IMR-90 (cell line): ENCODE results near the gene PSD. TPM values are rescaled to one million over a fixed set of nuclear protein-coding genes. Genes with fewer than 3 reads are reported as not detected.

Experiments used
- ATAC-seq: fragments of 200-7000 bp; cut with Tn5 transposase; 2 replicates; pipeline ENCODE4 v1.9.1; 2020; ENCODE audit warnings: low read depth, mild to moderate bottlenecking, moderate library complexity
- BruUV-seq: library from RNA; stranded (reverse); fragments of 400-500 nt; replicated peaks from 2 replicates; lab custom pipeline; 2021; lab: Mats Ljungman, UMichigan
- CTCF ChIA-PET: fragments of 300-600 bp; formaldehyde crosslinking; extraction: SDS; loops from one replicate; lab custom pipeline; 2021; ENCODE audit warnings: antibody characterized with exemption; lab: Yijun Ruan, JAX
- POLR2A ChIA-PET: fragments of 300-600 bp; sonication (Branson Sonifier 250); formaldehyde crosslinking; loops from one replicate; lab custom pipeline; 2022; ENCODE audit warnings: antibody characterized with exemption; ENCODE audit not compliant: unreplicated experiment; lab: Charles Lee
- DNase-seq: peaks from one replicate; pipeline ENCODE4 v3.0.0; 2013
- H2AFZ ChIP-seq: replicated peaks from 2 replicates; pipeline ENCODE3; 2013; ENCODE audit warnings: low read length, mild to moderate bottlenecking; ENCODE audit not compliant: poor library complexity
- H2AK5ac ChIP-seq: 2 replicates; pipeline ENCODE4 v1.6.1; 2013; ENCODE audit warnings: low read depth, low read length, inconsistent platforms
- H2AK9ac ChIP-seq: replicated peaks from 2 replicates; pipeline ENCODE3; 2013; ENCODE audit warnings: mild to moderate bottlenecking, low read depth, low read length, moderate library complexity; ENCODE audit not compliant: poor library complexity
- H2BK120ac ChIP-seq: 2 replicates; pipeline ENCODE4 v1.6.1; 2013; ENCODE audit warnings: low read depth, low read length, inconsistent platforms
- H2BK15ac ChIP-seq: 3 replicates; pipeline ENCODE4 v1.6.1; 2013; ENCODE audit warnings: low read depth, low read length, inconsistent platforms
- H2BK20ac ChIP-seq: 2 replicates; pipeline ENCODE4 v1.6.1; 2013; ENCODE audit warnings: low read depth, mild to moderate bottlenecking, inconsistent platforms, low read length, moderate library complexity
- H2BK5ac ChIP-seq: 2 replicates; pipeline ENCODE4 v1.6.1; 2013; ENCODE audit warnings: mild to moderate bottlenecking, low read depth, low read length, inconsistent platforms; ENCODE audit not compliant: poor library complexity, severe bottlenecking
- H3K14ac ChIP-seq: replicated peaks from 2 replicates; pipeline ENCODE4 v1.6.1; 2013; ENCODE audit warnings: low read depth, low read length, inconsistent platforms
- H3K18ac ChIP-seq: 2 replicates; pipeline ENCODE4 v1.6.1; 2013; ENCODE audit warnings: low read depth, low read length, control low read depth
- H3K23ac ChIP-seq: 2 replicates; pipeline ENCODE4 v1.6.1; 2013; ENCODE audit warnings: low read depth, low read length, inconsistent platforms
- H3K27ac ChIP-seq: 2 replicates; pipeline ENCODE4 v1.5.1; 2013; ENCODE audit warnings: mild to moderate bottlenecking, control low read depth, low read length; ENCODE audit not compliant: insufficient read depth
- H3K27me3 ChIP-seq: 2 replicates; pipeline ENCODE4 v1.6.1; 2013; ENCODE audit warnings: low read length; ENCODE audit not compliant: control insufficient read depth, insufficient read depth
- H3K36me3 ChIP-seq: 2 replicates; pipeline ENCODE4 v1.6.1; 2013; ENCODE audit warnings: low read length, mixed read lengths; ENCODE audit not compliant: control insufficient read depth, insufficient read depth
- H3K4ac ChIP-seq: 2 replicates; pipeline ENCODE4 v1.6.1; 2013; ENCODE audit warnings: low read depth, low read length, inconsistent platforms
- H3K4me1 ChIP-seq: 2 replicates; pipeline ENCODE4 v1.6.1; 2013; ENCODE audit warnings: low read length, mixed read lengths; ENCODE audit not compliant: control insufficient read depth, insufficient read depth
- H3K4me2 ChIP-seq: 2 replicates; pipeline ENCODE4 v1.6.1; 2013; ENCODE audit warnings: low read depth, mild to moderate bottlenecking, control low read depth, low read length, moderate library complexity
- H3K4me3 ChIP-seq: 2 replicates; pipeline ENCODE4 v1.5.1; 2013; ENCODE audit warnings: low read depth, mild to moderate bottlenecking, control low read depth, low read length, moderate library complexity; ENCODE audit not compliant: insufficient read depth
- H3K56ac ChIP-seq: 2 replicates; pipeline ENCODE4 v1.6.1; 2013; ENCODE audit warnings: low read length, inconsistent platforms; ENCODE audit not compliant: insufficient read depth; ENCODE audit errors: extremely low read depth
- H3K79me1 ChIP-seq, 2 experiments: 2 replicates each; pipeline ENCODE4 v1.6.1; 2013; ENCODE audit warnings: low read length in 2 of 2, inconsistent platforms in 1 of 2, low read depth in 1 of 2
- H3K9ac ChIP-seq: 2 replicates; pipeline ENCODE4 v1.6.1; 2013; ENCODE audit warnings: low read depth, low read length, control low read depth
- H3K9me1 ChIP-seq: 2 replicates; pipeline ENCODE4 v1.6.1; 2013; ENCODE audit warnings: low read length, inconsistent platforms; ENCODE audit not compliant: insufficient read depth
- H3K9me3 ChIP-seq: 2 replicates; pipeline ENCODE4 v1.6.1; 2013; ENCODE audit warnings: low read length; ENCODE audit not compliant: control insufficient read depth, insufficient read depth
- H4K20me1 ChIP-seq: 2 replicates; pipeline ENCODE4 v1.6.1; 2013; ENCODE audit warnings: low read length, inconsistent platforms; ENCODE audit not compliant: insufficient read depth
- H4K5ac ChIP-seq: 2 replicates; pipeline ENCODE4 v1.6.1; 2013; ENCODE audit warnings: mild to moderate bottlenecking, low read depth, low read length, control low read depth
- H4K8ac ChIP-seq, 2 experiments: 2 replicates each; pipeline ENCODE4 v1.6.1; 2013; ENCODE audit warnings: low read depth in 2 of 2, low read length in 2 of 2, control low read depth in 1 of 2, inconsistent platforms in 1 of 2
- H4K91ac ChIP-seq: 2 replicates; pipeline ENCODE4 v1.6.1; 2013; ENCODE audit warnings: low read depth, low read length, inconsistent platforms; ENCODE audit not compliant: insufficient read depth
- CEBPB ChIP-seq: IDR thresholded peaks from 2 replicates; pipeline ENCODE4 v1.6.1; 2012; ENCODE audit warnings: low read depth, low read length, improper control_type of control experiment
- MAZ ChIP-seq: IDR thresholded peaks from 2 replicates; pipeline ENCODE4 v1.6.1; 2012; ENCODE audit warnings: low read depth, mild to moderate bottlenecking, low read length, improper control_type of control experiment, moderate library complexity, borderline replicate concordance
- MXI1 ChIP-seq: IDR thresholded peaks from 2 replicates; pipeline ENCODE4 v1.6.1; 2012; ENCODE audit warnings: low read depth, mild to moderate bottlenecking, low read length, moderate library complexity, borderline replicate concordance
- NFE2L2 ChIP-seq: fragments of 150-350 bp; IDR thresholded peaks from 2 replicates; pipeline ENCODE4 v1.6.1; 2016; ENCODE audit warnings: low read depth, mild to moderate bottlenecking, low read length
- RCOR1 ChIP-seq: IDR thresholded peaks from 2 replicates; pipeline ENCODE4 v1.6.1; 2012; ENCODE audit warnings: mild to moderate bottlenecking, low read length, improper control_type of control experiment; ENCODE audit not compliant: insufficient replicate concordance
- RFX5 ChIP-seq: IDR thresholded peaks from 2 replicates; pipeline ENCODE4 v1.8.0; 2012; ENCODE audit warnings: low read depth, mild to moderate bottlenecking, low read length, moderate library complexity
- WGBS, 2 experiments: methylation state at CpG; one replicate each; pipeline versions ENCODE4 v1.1.5 to v1.1.7; 2013; ENCODE audit warnings: missing lambda C conversion rate in 2 of 2; ENCODE audit not compliant: insufficient read length in 1 of 2; ENCODE audit errors: extremely low coverage in 2 of 2; 5-methylcytosine and 5-hydroxymethylcytosine counted together
- dilution Hi-C: fragments of 300-500 bp; cut with HindIII; formaldehyde crosslinking; loops from one replicate; pipeline ENCODE4 v1.14.3; 2018; ENCODE audit warnings: low sequenced_read_pairs; ENCODE audit not compliant: unreplicated experiment
- in situ Hi-C: fragments of 300-500 bp; cut with MboI; formaldehyde crosslinking; loops from 3 replicates; pipeline ENCODE4 v1.14.3; 2019; ENCODE audit warnings: low sequenced_read_pairs, inconsistent platforms, mixed read lengths
- intact Hi-C: fragments of 100-400 bp; cut with micrococcal nuclease; formaldehyde crosslinking; loops from 2 replicates; pipeline ENCODE4 v1.10.0; 2022
- polyA plus RNA-seq, 3 experiments: library from polyadenylated mRNA; depleted of rRNA; stranded (reverse); fragments of >200 nt; gene quantifications; 2 replicates each; pipeline ENCODE4 v1.2.3, GENCODE V29; 2012; ENCODE audit warnings: low replicate concordance in 1 of 3
- total RNA-seq: library from RNA; depleted of rRNA; stranded (reverse); fragments of >200 nt; gene quantifications from 2 replicates; pipeline ENCODE4 v1.2.3, GENCODE V29; 2012
- TF ChIP-seq, protein P1 (sequence below): conservative IDR thresholded peaks from 2 replicates; pipeline ENCODE4 v1.5.1; 2012; ENCODE audit warnings: mild to moderate bottlenecking, low read depth, low read length, improper control_type of control experiment

Gene PSD
- total and polyA plus RNA-seq, 2 of the 4 experiments (the other 2 are of a cell fraction): 2.0 to 4.4 TPM

DNA sequence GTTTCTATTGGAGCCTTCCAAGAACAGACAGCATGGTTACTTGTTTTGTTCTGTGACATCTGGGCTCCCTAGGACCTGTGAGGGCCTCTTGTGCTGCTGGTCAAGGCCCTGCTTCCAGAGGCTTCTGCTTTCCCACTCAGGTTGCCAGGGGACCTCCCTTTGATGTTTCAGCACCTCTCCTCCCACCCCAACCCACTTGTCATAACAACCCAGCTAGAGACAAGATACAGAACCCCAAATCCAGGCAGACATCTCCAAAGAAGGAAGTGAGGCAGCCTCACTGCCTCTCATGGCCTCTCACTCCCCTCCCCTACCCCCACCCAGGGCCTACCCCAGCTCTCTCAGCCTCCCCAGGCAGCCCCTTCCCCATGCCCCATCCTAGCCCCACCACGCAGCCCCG is 11.8 kb downstream of the PSD start:
- Histone ChIP-seq H2BK5ac (no peak overlapping the region), H3K9me3 (no peaks in the 10 kb centered on the region), H2AK5ac (no peak overlapping the region), H3K36me3 (peaks cover 10% of the 10 kb centered on the region), H2BK20ac (no peak overlapping the region), H3K56ac (no peak overlapping the region), H3K9me1 (peaks cover 11% of the 10 kb centered on the region; the same call in 1 of the 2 replicates), H3K4me3 (no peak overlapping the region), H3K18ac (no peak overlapping the region), H2AK9ac (no peak overlapping the region), H3K4ac (no peak overlapping the region), H2BK120ac (no peak overlapping the region), H4K20me1 (peaks cover 6% of the 10 kb centered on the region), H3K27me3 (peaks cover 28% of the 10 kb centered on the region), H2AFZ (no peak overlapping the region), H3K9ac (no peak overlapping the region), H3K14ac (no peak overlapping the region), H3K23ac (no peak overlapping the region), H4K8ac (no peak overlapping the region), H3K79me1 (peaks cover 0 to 4% of the 10 kb centered on the region in 2 experiments; a peak in 1 of 4 replicates), H3K4me1 (peaks cover 10% of the 10 kb centered on the region), H3K27ac (no peak overlapping the region), H3K4me2 (no peak overlapping the region), H4K5ac (no peak overlapping the region), H4K91ac (no peak overlapping the region), H2BK15ac (no peak overlapping the region)
- no peak for ATAC-seq
- dilution Hi-C loops: no loop called here
- TF ChIP-seq NFE2L2 (no peak), MAZ (no peak), MXI1 (no peak), RCOR1 (no peak), RFX5 (no peak), CEBPB (no peak)
- TF ChIP-seq, protein P1, sequence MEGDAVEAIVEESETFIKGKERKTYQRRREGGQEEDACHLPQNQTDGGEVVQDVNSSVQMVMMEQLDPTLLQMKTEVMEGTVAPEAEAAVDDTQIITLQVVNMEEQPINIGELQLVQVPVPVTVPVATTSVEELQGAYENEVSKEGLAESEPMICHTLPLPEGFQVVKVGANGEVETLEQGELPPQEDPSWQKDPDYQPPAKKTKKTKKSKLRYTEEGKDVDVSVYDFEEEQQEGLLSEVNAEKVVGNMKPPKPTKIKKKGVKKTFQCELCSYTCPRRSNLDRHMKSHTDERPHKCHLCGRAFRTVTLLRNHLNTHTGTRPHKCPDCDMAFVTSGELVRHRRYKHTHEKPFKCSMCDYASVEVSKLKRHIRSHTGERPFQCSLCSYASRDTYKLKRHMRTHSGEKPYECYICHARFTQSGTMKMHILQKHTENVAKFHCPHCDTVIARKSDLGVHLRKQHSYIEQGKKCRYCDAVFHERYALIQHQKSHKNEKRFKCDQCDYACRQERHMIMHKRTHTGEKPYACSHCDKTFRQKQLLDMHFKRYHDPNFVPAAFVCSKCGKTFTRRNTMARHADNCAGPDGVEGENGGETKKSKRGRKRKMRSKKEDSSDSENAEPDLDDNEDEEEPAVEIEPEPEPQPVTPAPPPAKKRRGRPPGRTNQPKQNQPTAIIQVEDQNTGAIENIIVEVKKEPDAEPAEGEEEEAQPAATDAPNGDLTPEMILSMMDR: no peak
- CTCF ChIA-PET: no interaction called here
- BruUV-seq: no TSS peak
- no peak for DNase-seq
- intact Hi-C loops: no loop called here
- in situ Hi-C loops: no loop called here
- no CpG with 5 or more reads among the region's 2 CpGs for WGBS, 2 experiments
- POLR2A ChIA-PET: no interaction called here
